HG03175 (cell line): ENCODE measurements around the gene TLN1.

Experiments
- ATAC-seq: cut with Tn5 transposase; IDR thresholded peaks from one replicate; pipeline ENCODE4 v1.9.1; 2021; ENCODE audit warnings: mild to moderate bottlenecking, moderate library complexity; ENCODE audit not compliant: unreplicated experiment

TLN1 gene

DNA sequence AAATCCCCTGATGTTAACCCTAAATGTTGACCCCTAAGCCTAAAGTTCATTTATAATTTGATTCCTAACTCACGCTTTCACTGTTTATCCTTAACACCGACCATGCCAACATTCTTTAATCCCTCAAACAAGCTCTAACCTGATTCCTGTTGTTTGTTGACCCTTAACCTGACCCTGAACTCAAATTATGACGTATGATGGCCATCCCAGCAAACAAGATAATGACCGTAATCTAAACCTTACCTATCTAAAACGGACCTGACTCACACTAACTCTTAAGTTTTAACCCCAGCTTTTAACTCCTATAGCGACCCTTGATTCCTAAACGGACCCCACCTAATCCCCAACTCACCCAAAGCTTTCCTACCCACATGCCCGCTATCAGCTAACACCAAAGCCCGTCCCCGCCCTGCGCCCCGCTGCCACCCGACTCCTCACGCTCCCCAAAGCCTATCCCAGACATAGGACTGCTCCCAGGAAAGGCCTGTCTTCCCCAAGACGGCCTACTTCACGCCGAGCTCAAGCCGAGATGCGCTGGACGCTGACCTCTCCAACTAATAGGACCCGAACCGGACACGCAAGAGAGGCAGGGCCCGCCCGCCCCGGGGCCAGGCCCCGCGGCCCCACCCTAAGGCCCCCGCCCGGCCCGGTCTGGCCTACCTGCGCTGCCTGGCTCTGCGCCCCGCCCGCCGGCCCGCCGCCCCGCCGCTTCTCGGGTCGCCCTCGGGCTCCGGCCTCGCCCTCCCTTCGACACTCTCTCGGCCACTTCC, 395 bp downstream of the TLN1 start:
- no peak for ATAC-seq

DNA sequence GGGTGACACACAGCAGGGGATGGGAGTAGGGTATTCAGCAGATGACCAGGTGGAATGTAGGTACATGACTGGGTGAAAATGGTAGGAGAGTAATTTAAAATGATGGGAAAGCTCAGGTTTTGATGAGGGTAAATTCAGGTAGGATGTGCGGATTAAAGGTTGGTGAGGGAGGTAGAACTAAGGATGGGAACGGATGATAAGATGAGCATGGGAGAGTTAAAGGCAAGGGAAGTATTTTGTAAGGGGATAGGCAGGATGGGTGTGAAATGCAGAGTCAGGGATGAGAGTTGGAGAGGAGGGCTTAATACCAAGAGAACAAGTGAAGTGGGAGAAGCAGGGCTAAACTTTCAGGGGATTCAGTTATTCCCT, 1.5 kb downstream of the TLN1 start:
- ATAC-seq: no peak

DNA sequence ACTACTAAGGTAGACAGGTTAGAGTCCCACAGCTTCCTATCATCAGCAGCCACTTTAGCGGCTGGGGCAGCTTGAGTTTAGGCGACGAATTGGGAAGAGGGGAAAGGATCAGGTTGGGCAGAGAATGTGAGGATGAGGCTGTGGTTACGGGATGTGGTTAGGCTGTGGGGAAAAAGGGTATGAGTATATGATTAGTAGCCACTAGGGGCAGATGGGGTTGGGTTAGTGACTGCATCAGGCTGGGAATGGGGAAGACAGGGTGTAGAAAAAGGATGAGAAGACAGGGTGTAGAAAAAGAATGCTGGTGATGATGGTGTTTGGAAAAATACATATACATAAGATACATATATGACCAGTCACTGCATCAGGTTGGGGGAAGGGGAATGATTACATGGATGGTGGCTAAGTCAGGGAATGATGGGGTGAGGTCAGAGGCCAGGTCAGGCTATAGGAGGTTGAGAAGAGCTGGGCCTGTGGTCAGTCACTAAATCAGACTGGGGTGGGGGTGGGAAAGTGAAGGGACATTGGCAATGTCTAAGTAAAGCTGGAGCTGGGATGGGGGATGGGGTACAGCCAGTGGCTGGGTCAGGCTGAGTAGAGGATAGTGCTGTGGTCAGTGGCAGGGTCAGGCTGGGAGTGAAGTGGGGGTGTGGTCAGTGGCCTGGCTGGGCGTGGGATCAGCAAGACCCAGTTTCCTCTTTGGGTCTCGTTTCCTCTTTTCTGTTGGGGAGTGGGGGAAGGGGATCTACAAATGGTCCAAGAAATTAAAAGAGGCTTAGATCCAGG, 2.1 kb downstream of the TLN1 start:
- ATAC-seq: no peak

DNA sequence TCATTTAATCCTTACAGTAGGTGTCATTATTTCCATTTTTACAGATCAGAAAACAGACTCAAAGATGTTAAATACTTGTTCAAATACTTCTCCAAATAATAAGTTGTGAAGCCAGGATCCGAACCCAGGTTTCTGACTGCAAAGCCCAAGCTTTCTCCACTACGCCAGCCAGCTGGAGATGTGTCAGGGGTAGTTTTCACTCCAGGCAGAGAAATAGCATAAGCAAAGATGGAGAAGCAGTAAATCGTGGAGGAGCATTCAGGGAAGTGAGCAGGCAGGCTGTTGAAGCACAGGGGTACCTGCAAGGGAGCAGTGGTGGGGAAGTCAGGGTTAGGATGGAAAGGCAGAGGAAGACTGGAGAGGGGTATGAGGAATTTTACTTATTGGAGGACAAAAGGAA, 2.9 kb downstream of the TLN1 start:
- no peak for ATAC-seq

DNA sequence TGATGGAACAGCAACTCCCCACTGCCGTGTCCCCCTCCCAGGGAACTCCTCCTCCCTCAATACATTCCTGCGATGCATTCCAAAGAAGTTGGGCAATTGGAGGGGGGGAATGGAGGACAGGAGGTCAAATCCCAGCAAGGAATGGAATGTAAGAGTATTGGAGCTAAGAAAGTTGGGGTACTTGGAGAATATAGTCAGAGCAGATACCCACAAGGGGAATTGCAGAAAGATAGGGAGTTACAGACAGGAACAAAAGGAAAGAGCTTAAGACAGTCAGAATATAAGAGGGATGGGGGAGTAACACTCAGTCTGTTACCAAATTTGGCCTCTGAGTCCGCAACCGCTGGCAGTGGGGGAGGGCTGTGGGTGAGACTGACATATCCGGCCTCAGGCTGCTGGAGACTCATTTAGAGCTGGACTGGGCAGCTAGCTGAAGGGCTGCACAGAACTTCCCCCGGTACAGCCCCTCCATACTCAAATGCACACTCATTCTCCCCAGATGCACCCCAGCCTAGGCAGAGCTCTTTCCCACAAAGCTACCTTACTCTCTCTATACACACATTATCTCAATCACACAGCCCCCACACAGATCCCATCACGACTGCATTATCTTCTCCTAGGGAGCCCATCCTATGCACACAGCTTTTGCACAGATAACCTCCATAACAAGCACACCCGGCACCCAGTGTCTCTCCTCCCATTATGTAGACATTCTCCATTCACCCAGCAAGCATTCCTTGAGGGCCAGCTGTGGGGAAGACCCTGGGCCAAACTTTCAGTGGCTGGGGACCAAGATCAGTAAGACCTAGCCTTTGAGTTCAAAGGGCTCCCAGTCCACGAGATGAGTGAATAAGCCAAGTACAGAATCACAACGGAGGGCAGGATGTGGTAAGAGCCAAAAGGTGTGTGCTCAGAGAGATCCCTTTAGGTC, 3.7 kb downstream of the TLN1 start:
- no peak for ATAC-seq

DNA sequence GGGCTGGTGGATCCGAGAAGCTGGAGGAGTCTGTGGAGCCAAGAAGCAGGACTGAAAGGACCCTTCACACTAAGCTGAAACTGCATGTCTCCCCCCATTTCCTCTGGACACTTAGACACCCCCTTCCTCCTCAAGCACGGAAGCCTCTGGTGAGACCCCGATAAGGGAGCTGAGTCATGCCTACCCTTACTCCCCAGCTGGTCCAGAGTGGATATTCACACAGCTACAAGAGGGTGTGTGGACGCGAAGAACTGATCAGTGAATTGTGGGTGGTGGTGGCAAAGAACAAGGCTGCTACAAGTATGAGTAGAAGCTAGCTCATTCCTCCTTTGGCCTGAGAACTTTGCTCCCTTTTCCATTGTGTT, 4.3 kb downstream of the TLN1 start:
- no peak for ATAC-seq

DNA sequence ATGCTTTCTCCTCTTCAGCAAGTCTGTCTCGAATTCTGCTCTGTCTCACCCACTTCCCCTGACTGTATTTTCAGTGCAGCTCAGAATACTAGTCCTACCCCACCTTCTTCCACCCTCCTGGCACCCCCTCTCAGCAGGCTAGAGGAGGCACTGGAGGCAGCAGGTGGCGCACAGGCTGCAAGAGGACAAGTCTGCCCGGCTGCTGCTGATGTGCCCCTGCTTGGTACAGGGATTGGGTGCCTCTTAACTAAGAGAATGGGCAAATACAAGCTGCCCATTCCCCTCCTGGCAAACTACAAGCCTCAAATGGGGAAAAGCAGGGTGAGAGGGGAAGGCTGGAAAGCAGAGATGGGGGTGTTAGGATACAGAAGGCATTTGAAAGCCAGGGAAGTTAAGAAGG, 5.1 kb downstream of the TLN1 start:
- no peak for ATAC-seq

DNA sequence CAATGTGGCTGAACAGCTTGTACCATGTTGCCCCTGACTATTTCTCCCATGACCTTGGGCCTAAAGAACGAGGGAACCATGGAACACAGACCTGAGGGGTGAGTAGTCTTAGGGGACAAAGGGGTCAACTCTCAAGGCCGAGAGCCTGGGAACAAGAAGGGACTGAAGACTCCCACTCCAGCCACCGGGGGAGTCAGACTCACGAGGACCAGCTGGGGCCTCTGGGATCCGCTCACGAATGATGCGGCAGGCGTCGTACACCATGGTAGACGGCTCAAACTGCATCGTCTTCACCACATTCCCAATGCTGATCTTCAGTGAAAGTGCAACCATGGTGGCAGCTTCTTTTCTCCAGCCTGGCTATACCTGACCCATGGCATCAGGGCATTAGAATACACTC, 6.6 kb downstream of the TLN1 start:
- no peak for ATAC-seq

DNA sequence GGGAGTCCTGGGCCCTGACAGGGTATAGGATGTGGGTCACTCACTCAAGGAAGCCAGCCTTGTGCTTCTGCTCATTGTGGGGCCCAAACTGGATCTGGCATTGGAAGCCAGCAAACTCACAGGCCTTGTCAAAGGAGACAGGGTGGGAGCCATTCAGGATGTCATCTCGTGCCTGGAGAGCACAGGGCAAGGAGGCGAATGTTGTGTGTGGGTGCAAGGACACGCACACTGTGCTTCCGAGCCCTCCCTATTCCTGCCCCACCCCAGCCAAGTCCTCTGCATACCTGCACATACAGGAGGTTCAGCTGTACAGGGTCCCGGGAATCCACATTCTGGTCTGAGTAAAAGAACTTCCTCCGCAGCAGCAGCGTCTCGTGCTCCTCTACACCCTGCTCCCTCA, 8.1 kb downstream of the TLN1 start:
- ATAC-seq: no peak

DNA sequence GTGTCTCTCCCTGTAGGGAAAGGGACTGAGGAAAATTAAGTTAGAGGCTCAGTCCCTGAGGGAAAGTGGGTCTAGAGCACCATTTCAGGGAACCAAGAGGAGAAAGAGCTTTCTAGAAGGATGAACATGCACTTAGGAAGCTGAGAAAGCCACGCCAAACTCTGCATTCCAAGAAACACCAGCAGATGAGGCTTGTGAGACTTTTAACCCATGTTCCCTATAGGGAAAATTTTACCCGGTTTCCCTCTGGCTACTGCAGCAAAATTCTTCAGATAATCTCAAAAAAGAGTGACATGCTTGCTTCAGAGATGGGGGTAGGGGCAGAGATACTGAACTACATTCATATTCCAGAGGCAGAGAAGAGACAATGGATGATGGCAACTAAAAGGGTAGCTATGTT, 8.6 kb downstream of the TLN1 start:
- no peak for ATAC-seq

DNA sequence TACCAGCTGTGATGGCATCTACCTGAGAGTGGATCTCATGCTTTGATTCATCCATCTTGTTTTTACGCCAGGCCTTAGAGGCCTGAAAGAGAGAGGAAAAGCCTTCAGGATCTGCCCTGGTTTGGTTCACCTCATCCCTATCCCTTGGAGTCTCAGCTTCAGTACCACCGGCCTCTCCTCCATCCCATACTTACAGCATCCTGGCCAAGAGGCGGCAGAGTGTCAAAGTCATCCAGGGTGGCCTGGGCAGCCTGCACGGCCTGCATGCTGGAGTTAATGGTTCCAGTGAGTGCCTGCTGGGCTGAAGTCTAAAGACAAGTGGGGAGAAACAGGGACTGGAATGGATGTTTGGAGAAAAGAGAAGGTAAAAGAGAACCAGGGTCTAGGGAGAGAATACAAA, 12.4 kb downstream of the TLN1 start:
- ATAC-seq: no peak

DNA sequence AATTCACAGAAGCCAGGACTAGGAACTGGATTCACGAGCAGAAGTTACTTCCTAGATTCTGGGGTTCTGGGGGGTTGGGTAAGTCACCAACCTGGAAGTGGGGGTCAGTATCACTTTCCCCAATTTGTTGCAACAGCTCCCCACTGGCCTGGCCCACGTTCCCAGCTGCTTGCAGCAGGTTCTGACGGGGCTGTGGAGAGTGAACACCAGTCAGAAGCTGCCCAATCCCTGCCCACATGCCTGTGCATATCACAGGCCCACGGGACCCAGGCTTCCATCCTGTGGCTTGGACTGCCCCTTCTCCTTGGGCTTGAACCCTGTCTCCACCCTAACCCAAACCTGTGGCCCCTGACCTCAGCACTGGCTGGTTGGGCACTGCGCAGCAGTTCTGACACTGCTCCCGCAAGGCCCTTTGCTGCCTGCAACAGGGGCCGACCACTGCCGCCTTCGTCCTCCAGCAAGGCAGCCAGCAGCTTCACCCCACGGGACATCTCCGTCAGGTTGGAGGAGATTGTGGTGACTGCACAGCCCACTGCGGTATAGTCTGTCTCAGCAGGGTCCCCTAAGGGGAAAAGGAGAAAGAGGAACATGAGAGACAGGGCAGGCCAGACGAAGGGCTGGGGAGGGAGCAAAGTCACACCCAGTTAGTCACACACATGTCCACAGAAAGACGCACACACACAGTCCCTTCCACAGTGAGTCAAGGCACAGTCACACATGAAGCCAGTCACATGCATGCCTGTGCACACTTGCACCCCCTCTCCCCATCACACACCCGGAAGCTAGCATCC, 13.1 kb downstream of the TLN1 start:
- no peak for ATAC-seq

DNA sequence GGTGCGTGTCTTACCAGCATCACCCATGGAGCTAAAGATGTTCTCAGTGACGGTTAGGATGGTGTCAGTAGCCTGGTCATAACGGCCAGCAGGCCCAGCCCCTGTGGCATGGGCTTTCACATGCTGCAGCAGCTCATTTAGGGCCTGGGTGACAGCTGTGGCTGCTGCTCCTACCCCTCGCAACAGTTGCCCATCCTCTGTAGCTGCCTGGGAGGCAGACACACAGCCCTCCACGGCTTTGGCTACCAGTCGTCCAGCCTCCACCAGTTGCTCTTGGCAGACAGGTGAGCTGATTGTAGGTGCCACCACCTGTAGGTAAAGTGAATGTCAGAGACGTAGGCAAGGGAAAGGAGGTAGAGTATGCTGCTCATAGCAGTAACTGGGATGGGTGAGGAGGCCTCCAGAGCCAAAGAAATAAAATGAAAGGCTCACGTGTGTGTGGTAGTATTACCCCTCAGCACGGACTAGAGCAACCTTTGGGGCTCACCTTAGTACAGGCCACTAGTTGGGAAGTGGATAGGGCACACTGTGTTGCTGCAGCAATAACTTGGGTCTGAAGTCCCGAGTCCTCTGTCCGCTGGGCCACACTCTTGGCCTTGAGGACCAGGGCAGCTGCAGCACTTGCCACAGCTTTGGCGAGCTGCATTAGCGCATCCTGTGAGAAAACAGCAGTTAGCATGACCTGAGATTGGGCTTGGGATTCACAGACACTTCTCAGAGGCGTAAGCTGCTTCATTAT, 14.7 kb downstream of the TLN1 start:
- no peak for ATAC-seq

DNA sequence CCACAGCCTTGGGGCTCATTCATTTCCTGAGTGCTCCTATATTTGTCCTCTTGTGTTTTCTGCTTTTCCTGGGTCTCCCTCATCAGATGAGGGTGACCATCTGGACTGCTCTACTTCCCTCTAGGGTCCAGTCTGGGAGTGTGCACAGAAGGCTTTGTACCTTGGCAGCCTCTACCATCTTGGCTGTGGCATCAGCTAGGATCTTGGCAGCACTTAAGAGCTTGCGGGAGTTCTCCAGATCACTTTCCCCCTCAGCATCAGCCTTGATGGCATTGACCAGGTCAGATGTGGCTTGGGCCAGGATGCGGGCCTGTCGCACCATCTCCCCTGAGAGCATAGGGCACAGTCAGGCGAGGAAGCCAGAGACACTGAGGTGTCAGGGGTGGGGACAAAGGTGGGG, 15.8 kb downstream of the TLN1 start:
- no peak for ATAC-seq

DNA sequence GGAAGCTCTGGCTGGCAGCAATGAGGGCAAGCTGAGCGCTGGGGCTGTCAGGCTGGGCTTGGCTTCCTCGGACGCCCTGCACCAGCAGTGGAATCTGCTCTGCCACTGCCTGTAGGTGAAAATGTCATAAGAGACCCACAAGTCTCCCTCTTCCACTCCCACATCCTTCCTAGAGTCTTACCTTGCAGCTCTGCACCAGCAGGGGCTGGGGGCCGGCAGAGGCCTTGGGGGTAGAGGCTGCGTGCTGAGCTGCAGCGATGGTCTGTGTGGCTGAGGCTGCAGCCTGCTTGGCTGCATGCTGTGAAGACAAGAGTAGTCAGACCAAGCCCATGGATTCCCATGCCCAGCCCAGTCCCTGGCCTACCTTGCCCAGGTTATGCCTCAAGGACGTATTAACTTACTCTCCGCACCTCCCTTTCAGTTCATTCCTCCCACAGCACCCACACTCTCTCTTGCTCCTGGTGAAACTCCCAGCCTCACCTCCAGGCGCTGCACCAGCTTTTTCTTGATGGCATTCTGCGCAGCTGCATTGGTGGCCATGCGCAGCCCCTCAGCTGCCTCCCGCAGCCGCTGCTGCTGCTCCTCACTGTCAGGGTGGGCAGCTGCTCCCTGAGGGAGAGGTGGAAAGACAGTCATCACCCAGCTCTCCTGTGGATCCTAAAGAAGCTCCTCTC, 17.3 kb downstream of the TLN1 start:
- ATAC-seq: no peak

DNA sequence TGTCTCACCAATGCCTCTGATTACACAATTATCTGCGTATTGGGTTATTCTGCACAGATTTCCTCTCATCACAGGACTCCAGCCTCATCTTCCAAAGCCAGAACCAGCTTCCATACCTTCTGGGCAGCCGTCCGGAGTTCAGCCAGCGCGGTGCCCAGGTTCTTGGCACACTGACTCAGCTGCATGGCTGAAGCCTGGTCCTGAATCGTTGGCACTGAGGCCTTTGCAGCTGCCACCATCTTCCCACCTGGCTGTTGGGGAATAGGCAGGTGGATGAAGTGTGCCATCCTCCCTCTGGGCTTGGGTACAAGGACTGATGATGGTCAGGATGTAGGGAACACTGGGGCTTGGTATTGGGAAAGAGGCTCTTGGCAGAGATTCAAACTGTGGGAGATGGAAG, 17.9 kb downstream of the TLN1 start:
- no peak for ATAC-seq

DNA sequence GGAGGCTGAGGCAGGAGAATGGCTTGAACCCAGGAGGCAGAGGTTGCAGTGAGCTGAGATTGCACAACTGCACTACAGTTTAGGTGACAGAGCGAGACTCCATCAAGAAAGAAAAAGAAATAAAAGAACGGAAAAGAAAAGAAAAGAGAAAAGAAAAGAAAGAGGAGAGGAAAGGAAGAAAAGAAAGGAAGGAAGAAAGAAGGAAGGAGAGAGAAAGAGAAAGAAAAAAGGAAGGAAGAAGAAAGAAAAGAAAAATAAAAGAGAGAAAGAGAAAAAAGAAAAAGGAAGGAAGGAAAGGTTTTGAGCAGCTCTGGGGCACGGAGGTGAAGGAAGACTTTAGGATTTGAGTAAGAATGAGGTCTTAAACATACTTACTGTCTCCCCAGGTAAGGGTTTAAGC, 18.4 kb downstream of the TLN1 start:
- no peak for ATAC-seq

DNA sequence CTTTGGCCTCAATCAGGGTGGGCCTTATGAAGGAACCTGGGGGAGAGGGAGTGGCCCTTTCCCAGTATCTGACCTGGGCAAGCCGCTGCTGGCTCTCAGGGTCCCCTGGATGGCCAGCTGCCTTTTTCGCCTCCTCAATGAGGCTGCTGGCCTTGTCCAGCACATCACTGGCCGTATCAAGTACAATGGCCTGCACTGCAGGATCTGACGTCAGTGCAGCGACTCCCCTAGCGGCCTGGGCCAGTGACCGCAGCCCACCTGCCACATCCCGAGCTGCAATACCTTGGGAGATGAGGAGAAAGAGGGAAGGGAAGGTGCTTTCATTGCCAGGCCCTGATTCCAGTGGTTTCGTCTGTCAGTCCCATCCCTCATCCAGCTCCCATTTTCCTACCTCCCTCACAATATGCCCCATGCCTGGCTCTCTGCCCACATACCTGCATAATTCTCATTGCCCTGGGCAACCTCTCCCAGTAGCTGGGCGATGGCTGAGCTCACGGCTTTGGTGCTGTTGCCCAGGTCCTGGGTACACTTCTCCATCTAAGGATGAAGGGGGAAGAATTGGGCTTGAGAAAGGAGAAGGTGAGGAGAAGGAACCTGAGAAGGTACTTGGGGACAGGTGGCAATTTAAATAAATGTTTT, 19.1 kb downstream of the TLN1 start:
- ATAC-seq: no peak
